ENCODE measurements around the gene TXNDC5. TPM values are rescaled to one million over a fixed set of nuclear protein-coding genes. Genes with fewer than 3 reads are reported as not detected.

The TXNDC5 gene
- total and polyA plus RNA-seq, 2 of the 13 experiments (the other 11 are each of a cell fraction or from before 2014, with no cell fraction given) = 287 to 578 TPM

DNA sequence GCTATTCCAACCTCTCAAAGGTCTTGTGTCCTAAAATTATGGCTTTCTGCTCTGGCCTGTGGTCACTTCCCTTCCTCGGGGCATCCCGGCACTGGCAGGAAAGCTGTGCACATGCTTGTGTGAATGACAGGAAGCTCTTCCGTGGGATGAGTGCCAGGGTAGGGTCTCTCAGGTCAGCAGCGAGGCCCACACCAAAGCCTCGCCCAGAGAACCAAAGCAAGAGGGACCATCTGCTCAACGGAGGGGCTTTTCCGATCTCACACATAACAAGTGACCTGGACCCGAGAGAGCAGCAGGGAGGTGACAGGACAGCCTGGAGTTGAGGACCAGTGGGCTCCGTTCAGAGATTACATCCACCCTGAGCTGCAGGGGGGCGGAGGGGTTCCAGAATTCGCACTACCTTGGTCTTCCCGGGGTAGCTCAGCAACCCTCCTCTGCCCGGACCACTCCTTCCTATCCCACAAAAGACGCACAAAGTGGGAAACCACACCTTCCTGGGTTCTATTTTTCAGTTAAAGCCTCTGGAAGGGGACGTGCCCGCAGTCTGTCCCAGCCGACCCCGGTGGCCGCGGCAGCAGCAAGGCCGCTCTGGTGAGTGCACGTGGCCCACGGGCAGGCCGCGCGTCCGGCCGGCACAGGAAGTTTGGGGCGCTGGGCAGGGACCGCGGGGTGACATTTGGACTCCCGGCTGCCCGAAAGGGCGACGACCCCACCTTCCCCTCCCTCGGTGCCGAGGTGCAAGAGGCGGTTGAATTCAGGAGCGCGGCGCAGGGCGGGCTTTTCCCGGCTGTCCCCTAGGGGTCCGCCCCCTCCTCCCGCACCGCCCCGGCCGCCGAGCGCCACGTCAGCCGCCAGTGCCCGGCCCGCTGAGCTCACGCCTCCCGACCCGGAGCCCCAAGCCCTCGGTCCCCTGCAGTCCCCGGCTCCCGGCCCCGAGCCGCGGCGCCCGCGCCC, 988 bp downstream of the TXNDC5 start (continued):
- TF ChIP-seq CEBPZ (IDR thresholded peaks at IDR 0.05; ENCODE audit: low read length) (no peak), PLRG1 (conservative IDR thresholded peaks at IDR 0.05) (no peak), NFE2L2 (IDR thresholded peaks at IDR 0.05; ENCODE audit: low read length) (no peak), ZNF143 (CRISPR knock-in tag; IDR thresholded peaks at IDR 0.05) (peak; percentile 82), ZNF879 (CRISPR knock-in tag; IDR thresholded peaks at IDR 0.05) (peak; percentile 47; the same call in 1 of the 2 replicates), ZSCAN22 (CRISPR knock-in tag; IDR thresholded peaks at IDR 0.05) (peak; percentile 66; the same call in 1 of the 2 replicates), SCMH1 (CRISPR knock-in tag; IDR thresholded peaks at IDR 0.05; ENCODE audit: borderline replicate concordance) (no peak), ZNF354B (CRISPR knock-in tag; IDR thresholded peaks at IDR 0.05) (peak; percentile 37; the same call in 1 of the 2 replicates), MZF1 (CRISPR knock-in tag; IDR thresholded peaks at IDR 0.05; ENCODE audit: borderline replicate concordance) (no peak), ZNF44 (CRISPR knock-in tag; IDR thresholded peaks at IDR 0.05) (0 out of 2 replicates have a peak, but pooled peaks have one; percentile 67), RARG (CRISPR knock-in tag; IDR thresholded peaks at IDR 0.05; ENCODE audit: low read depth) (no peak), SIX4 (CRISPR knock-in tag; IDR thresholded peaks at IDR 0.05) (no peak), ZNF547 (CRISPR knock-in tag; IDR thresholded peaks at IDR 0.05) (peak; percentile 98), ZFYVE20 (CRISPR knock-in tag; IDR thresholded peaks at IDR 0.05; ENCODE audit: borderline replicate concordance, low read depth) (0 out of 2 replicates have a peak, but pooled peaks have one; percentile 72), IKZF4 (CRISPR knock-in tag; IDR thresholded peaks at IDR 0.05; ENCODE audit: borderline replicate concordance, low read depth, not compliant biosample characterization) (peak; percentile 63)
- TF ChIP-seq, protein P1, sequence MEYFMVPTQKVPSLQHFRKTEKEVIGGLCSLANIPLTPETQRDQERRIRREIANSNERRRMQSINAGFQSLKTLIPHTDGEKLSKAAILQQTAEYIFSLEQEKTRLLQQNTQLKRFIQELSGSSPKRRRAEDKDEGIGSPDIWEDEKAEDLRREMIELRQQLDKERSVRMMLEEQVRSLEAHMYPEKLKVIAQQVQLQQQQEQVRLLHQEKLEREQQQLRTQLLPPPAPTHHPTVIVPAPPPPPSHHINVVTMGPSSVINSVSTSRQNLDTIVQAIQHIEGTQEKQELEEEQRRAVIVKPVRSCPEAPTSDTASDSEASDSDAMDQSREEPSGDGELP (IDR thresholded peaks at IDR 0.05; ENCODE audit: borderline replicate concordance, low read depth) = peak; percentile 41; the same call in 1 of the 2 replicates
- TF ChIP-seq, protein P2, sequence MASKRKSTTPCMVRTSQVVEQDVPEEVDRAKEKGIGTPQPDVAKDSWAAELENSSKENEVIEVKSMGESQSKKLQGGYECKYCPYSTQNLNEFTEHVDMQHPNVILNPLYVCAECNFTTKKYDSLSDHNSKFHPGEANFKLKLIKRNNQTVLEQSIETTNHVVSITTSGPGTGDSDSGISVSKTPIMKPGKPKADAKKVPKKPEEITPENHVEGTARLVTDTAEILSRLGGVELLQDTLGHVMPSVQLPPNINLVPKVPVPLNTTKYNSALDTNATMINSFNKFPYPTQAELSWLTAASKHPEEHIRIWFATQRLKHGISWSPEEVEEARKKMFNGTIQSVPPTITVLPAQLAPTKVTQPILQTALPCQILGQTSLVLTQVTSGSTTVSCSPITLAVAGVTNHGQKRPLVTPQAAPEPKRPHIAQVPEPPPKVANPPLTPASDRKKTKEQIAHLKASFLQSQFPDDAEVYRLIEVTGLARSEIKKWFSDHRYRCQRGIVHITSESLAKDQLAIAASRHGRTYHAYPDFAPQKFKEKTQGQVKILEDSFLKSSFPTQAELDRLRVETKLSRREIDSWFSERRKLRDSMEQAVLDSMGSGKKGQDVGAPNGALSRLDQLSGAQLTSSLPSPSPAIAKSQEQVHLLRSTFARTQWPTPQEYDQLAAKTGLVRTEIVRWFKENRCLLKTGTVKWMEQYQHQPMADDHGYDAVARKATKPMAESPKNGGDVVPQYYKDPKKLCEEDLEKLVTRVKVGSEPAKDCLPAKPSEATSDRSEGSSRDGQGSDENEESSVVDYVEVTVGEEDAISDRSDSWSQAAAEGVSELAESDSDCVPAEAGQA (IDR thresholded peaks at IDR 0.05; ENCODE audit: low read depth) = no peak
- TF ChIP-seq, protein P2 (CRISPR knock-in tag; IDR thresholded peaks at IDR 0.05; ENCODE audit: borderline replicate concordance) = no peak

All from HepG2 (cell line).